PFSK-1 (cell line): ENCODE data around the gene ILK.

ENCODE experiments used
- POLR2AphosphoS5 ChIP-seq: IDR thresholded peaks from 2 replicates; pipeline ENCODE4 v1.6.1; 2012; ENCODE audit warnings: low read depth, mild to moderate bottlenecking, control low read depth, low read length, moderate library complexity
- REST ChIP-seq, 2 experiments: IDR thresholded peaks; 2 replicates each; pipeline versions ENCODE4 v1.6.1 to v1.8.0; 2011 to 2012; ENCODE audit warnings: low read depth in 2 of 2, low read length in 2 of 2, control low read depth in 1 of 2, inconsistent platforms in 1 of 2, mild to moderate bottlenecking in 1 of 2, moderate library complexity in 1 of 2; ENCODE audit not compliant: insufficient read depth in 1 of 2
- SIN3A ChIP-seq: IDR thresholded peaks from 2 replicates; pipeline ENCODE4 v1.6.1; 2012; ENCODE audit warnings: mild to moderate bottlenecking, low read length, moderate library complexity, borderline replicate concordance; ENCODE audit not compliant: insufficient read depth

- TF ChIP-seq REST (IDR thresholded peaks at IDR 0.05; ENCODE audit: insufficient read depth in 1 of 2, low read depth in 2 of 2, low read length in 2 of 2) (no peak), POLR2AphosphoS5 (peak; percentile 79), SIN3A (peak; percentile 60; the same call in 1 of the 2 replicates)
These were observed 3.1 kb downstream of the ILK start for GRCh38 chr11:6606471-6607189.
